MCF 10A (cell line): ENCODE measurements around the gene MAP4. TPM values are rescaled to one million over a fixed set of nuclear protein-coding genes. Genes with fewer than 3 reads are reported as not detected.

Source experiments
- BruUV-seq: library from RNA; stranded (reverse); fragments of 400-500 nt; replicated peaks from 2 replicates; lab custom pipeline; 2021; lab: Mats Ljungman, UMichigan
- CTCF ChIA-PET: fragments of 300-600 bp; sonication (Branson Sonifier 250); formaldehyde crosslinking; extraction: SDS; loops from one replicate; lab custom pipeline; 2021; ENCODE audit warnings: antibody characterized with exemption, inconsistent platforms; lab: Yijun Ruan, JAX
- POLR2A ChIA-PET: fragments of 300-600, 350-650 bp; sonication (Branson Sonifier 250); formaldehyde crosslinking; extraction: SDS; loops from one replicate; lab custom pipeline; 2020; ENCODE audit warnings: antibody characterized with exemption, inconsistent platforms; lab: Yijun Ruan, JAX
- DNase-seq: peaks from one replicate; pipeline ENCODE4 v3.0.0-alpha.2; 2018; ENCODE audit not compliant: unreplicated experiment
- H3K27ac Mint-ChIP-seq: one replicate; pipeline ENCODE4 v1.8.0; 2022; ENCODE audit warnings: mild to moderate bottlenecking, low read depth, mixed read lengths; ENCODE audit not compliant: unreplicated experiment
- H3K27me3 Mint-ChIP-seq: one replicate; pipeline ENCODE4 v1.8.0; 2022; ENCODE audit warnings: mixed read lengths; ENCODE audit not compliant: insufficient read depth, unreplicated experiment
- H3K36me3 Mint-ChIP-seq: one replicate; pipeline ENCODE4 v1.8.0; 2022; ENCODE audit warnings: mild to moderate bottlenecking, moderate library complexity, mixed read lengths; ENCODE audit not compliant: insufficient read depth, unreplicated experiment
- H3K4me1 Mint-ChIP-seq: one replicate; pipeline ENCODE4 v1.8.0; 2022; ENCODE audit warnings: mixed read lengths; ENCODE audit not compliant: insufficient read depth, unreplicated experiment
- H3K4me3 Mint-ChIP-seq: one replicate; pipeline ENCODE4 v1.8.0; 2022; ENCODE audit warnings: mild to moderate bottlenecking, moderate library complexity, mixed read lengths; ENCODE audit not compliant: unreplicated experiment
- H3K9me3 Mint-ChIP-seq: one replicate; pipeline ENCODE4 v1.8.0; 2022; ENCODE audit warnings: mixed read lengths; ENCODE audit not compliant: unreplicated experiment
- intact Hi-C: fragments of 100-400 bp; cut with micrococcal nuclease; formaldehyde crosslinking; loops from 2 replicates; pipeline ENCODE4 v1.14.1; 2022
- total RNA-seq: library from RNA; stranded (reverse); gene quantifications from 2 replicates; pipeline ENCODE4 v1.2.3, GENCODE V29; 2022
- TF ChIP-seq, protein P1 (sequence below): fragments of 200-600 bp; IDR thresholded peaks from one replicate; pipeline ENCODE4 v1.8.0; 2022; ENCODE audit warnings: antibody characterized with exemption, mild to moderate bottlenecking; ENCODE audit not compliant: unreplicated experiment

MAP4 gene
- total RNA-seq, 1 experiment from 2014 or later, result 217 TPM

DNA sequence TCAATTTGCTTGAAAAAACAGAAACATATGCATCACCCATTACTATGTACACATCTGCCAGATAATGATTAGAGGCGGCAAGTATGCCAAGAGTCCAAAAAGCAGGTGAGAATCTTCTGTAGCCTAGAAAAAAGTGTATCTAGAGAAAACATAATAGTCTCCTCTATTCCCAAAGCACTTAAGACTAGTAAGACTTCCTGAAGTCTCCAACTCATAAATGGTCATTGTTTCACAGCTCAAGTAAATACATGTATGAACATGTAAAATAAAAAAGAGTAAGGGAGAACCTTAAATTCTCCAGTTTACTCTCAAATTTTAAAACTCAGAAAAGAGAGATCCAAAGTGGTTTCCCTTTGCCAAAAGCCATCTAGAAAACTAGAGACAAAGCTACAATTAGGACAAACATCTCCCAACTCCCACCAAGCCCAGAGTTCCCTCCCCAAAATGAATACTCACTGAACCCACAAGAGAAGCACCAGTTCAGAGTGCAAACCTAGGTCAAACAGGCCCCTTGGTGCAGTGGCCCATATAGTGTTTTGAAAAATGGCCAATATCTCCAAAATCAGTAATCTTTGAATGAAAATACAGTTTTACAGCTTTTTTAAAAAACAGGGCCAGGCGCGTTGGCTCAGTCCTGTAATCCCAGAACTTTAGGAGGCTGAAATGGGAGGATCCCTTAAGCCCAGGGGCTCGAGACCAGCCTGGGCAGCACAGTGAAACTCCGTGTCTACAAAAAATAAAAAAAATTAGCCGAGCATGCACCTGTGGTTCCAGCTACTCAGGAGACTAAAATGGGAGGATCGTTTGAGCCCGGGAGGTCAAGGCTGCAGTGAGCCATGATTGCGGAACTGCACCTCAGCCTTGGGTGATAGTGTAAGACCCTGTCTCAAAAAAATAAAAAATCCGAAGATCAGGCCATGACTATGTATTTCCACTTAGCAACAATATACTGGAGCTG, 11.0 kb upstream of the MAP4 start:
- intact Hi-C loops, result no loop called here
- no peak for DNase-seq
- CTCF ChIA-PET, result interaction anchor here (0.6 to 1.3 kb wide), 4 partner anchors 38 to 195 kb away, joined by 3 read pairs; no protein-coding TSS in a partner anchor
- peaks cover 21% of the 10 kb centered on the region for H3K4me1 Mint-ChIP-seq
- TF ChIP-seq, protein P1, sequence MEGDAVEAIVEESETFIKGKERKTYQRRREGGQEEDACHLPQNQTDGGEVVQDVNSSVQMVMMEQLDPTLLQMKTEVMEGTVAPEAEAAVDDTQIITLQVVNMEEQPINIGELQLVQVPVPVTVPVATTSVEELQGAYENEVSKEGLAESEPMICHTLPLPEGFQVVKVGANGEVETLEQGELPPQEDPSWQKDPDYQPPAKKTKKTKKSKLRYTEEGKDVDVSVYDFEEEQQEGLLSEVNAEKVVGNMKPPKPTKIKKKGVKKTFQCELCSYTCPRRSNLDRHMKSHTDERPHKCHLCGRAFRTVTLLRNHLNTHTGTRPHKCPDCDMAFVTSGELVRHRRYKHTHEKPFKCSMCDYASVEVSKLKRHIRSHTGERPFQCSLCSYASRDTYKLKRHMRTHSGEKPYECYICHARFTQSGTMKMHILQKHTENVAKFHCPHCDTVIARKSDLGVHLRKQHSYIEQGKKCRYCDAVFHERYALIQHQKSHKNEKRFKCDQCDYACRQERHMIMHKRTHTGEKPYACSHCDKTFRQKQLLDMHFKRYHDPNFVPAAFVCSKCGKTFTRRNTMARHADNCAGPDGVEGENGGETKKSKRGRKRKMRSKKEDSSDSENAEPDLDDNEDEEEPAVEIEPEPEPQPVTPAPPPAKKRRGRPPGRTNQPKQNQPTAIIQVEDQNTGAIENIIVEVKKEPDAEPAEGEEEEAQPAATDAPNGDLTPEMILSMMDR, result no peak
- no TSS peak for BruUV-seq
- no peaks in the 10 kb centered on the region for H3K9me3 Mint-ChIP-seq
- peaks cover 7% of the 10 kb centered on the region for H3K36me3 Mint-ChIP-seq
- peak overlapping the region; percentile 5 for H3K27ac Mint-ChIP-seq
- no peaks in the 10 kb centered on the region for H3K27me3 Mint-ChIP-seq
- H3K4me3 Mint-ChIP-seq, result no peak overlapping the region
- POLR2A ChIA-PET, result interaction anchor here (0.6 to 1.7 kb wide), 3 partner anchors 9 to 258 kb away, joined by 3 to 4 read pairs (median 3); no protein-coding TSS in a partner anchor

DNA sequence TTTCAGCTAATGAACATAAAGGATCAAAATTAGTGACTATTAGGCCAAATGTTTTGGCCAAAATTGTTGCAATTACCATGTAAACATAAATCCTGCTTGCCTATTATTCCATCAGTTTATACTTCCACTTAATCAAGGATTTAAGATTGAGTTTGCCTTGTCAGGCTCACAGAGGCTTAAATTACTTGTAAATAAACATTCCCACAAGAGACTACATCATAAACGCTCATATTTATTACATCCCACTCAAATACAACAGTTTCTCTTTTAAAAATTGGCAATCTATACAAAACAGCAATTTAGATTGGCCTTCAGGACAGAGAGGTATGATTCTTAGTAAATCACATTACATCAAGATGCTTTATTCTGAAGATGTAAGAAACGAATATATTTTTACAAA, 9.9 kb upstream of the MAP4 start:
- H3K27ac Mint-ChIP-seq, result no peak overlapping the region
- ChIA-PET POLR2A (interaction anchor here (0.6 to 1.7 kb wide), 2 partner anchors 10 to 122 kb away, joined by 3 to 4 read pairs; no protein-coding TSS in a partner anchor), CTCF (no interaction called here)
- intact Hi-C loops, result no loop called here
- no TSS peak for BruUV-seq
- peaks cover 12% of the 10 kb centered on the region for H3K36me3 Mint-ChIP-seq
- no peak for DNase-seq
- H3K27me3 Mint-ChIP-seq, result no peaks in the 10 kb centered on the region
- no peaks in the 10 kb centered on the region for H3K9me3 Mint-ChIP-seq
- H3K4me1 Mint-ChIP-seq, result peaks cover 26% of the 10 kb centered on the region
- TF ChIP-seq, protein P1, result no peak
- no peak overlapping the region for H3K4me3 Mint-ChIP-seq

DNA sequence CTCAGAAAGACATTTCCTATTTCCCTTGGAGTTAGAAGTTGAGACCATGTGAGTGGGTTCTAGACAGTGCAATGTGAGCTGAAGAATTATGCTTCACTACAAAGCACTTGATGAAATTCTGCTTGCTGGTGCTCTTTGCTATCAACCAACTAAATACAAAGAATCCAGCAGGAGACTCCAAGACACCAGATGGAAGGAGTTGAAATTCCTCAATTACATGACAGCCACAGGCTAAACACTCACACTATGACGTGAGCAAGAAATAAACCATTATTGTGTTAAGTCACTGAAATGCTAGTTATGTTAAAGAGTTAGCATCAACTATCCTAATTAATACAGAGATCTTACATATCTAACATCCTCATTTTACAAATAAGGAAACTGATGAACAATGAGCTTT, 8.2 kb upstream of the MAP4 start:
- CTCF ChIA-PET, result interaction anchor here (0.5 to 1.5 kb wide), 3 partner anchors 35 to 660 kb away, joined by 3 to 6 read pairs (median 5); no protein-coding TSS in a partner anchor
- no peak for DNase-seq
- H3K27ac Mint-ChIP-seq, result no peak overlapping the region
- POLR2A ChIA-PET, result no interaction called here
- intact Hi-C loops, result no loop called here
- BruUV-seq, result no TSS peak
- peaks cover 12% of the 10 kb centered on the region for H3K36me3 Mint-ChIP-seq
- H3K9me3 Mint-ChIP-seq, result no peaks in the 10 kb centered on the region
- peaks cover 26% of the 10 kb centered on the region for H3K4me1 Mint-ChIP-seq
- no peaks in the 10 kb centered on the region for H3K27me3 Mint-ChIP-seq
- TF ChIP-seq, protein P1, result no peak
- H3K4me3 Mint-ChIP-seq, result no peak overlapping the region

DNA sequence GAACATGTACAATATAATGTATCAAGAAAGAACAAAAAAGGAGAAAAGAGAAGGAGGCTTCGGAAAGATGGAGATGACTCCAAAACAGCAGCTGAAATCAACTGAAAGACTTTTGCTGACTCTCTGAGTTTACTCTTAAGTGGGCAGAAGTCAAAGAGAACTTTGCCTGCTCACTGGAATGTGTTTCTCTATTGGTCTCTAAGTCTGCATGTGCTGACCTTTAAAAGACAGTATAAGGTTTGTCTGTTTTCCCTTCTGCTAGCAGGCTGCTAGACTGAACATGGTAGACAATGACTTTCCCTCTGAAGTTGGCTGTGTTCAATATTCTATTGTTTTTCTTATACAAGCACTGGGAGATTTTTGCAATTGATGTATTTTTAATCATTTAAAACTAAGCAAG, 7.2 kb upstream of the MAP4 start:
- no peaks in the 10 kb centered on the region for H3K9me3 Mint-ChIP-seq
- H3K27me3 Mint-ChIP-seq, result no peaks in the 10 kb centered on the region
- no peak for DNase-seq
- POLR2A ChIA-PET, result no interaction called here
- peaks cover 32% of the 10 kb centered on the region for H3K4me1 Mint-ChIP-seq
- peaks cover 12% of the 10 kb centered on the region for H3K36me3 Mint-ChIP-seq
- no TSS peak for BruUV-seq
- CTCF ChIA-PET, result no interaction called here
- TF ChIP-seq, protein P1, result no peak
- intact Hi-C loops, result no loop called here
- no peak overlapping the region for H3K4me3 Mint-ChIP-seq
- H3K27ac Mint-ChIP-seq, result no peak overlapping the region
